Pulmonary artery endothelial cell (primary cell): Measurements from ENCODE around the gene LRRK1. TPM values are rescaled to one million over a fixed set of nuclear protein-coding genes. Genes with fewer than 3 reads are reported as not detected.

ENCODE experiments used
- DNase-seq: peaks from one replicate; pipeline ENCODE4 v3.0.0-alpha.2; 2011; ENCODE audit warnings: low read depth, low spot score
- total RNA-seq: library from RNA; depleted of rRNA; stranded (reverse); fragments of >200 nt; gene quantifications from 2 replicates; pipeline ENCODE4 v1.2.3, GENCODE V29; 2014

LRRK1 gene
- total RNA-seq, 1 donor from 2014 or later, result 6.3 TPM

DNA sequence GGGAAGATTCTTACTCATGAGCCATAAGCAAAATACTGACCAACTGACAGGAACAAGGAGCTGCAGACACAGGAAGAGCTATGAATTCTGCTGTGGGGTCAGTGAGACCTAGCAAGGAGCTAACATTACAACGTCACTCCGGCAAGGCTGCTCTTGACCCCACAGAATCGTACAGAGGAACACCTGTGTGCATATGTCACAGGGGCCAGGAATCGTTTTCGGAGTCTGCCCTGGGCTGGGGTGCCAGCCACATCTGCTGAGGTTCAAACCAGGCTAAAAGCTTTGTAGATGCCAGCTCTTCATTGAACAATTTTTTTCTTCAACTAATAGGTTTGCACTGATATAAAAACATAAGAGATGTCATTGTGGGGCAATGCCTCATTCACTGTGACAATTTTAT is 82.6 kb downstream of the LRRK1 start:
- no peak for DNase-seq

DNA sequence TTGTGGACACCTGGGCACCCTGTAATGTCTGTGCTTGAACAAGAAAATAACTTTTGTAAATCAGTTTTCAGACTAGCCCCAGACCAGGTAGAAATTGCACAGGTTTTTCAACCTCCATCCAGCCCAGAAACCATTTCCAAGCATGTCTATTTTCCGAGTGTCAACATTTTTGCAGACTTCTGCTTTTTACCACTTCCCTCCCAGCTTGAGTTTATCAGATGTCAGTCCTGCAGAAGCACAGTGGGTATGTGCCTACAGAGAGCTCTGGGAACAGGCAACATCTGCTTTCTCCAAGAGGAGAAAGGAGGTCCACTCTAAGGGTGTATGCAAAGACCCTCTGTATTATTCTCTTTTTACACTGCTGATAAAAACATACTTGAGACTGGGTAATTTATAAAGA is 83.9 kb downstream of the LRRK1 start:
- DNase-seq, result no peak

GRCh38 chr15:101003706-101004105 is 84.5 kb downstream of the LRRK1 start:
- DNase-seq, result no peak

GRCh38 chr15:101004500-101004899 is 85.3 kb downstream of the LRRK1 start:
- no peak for DNase-seq

DNA sequence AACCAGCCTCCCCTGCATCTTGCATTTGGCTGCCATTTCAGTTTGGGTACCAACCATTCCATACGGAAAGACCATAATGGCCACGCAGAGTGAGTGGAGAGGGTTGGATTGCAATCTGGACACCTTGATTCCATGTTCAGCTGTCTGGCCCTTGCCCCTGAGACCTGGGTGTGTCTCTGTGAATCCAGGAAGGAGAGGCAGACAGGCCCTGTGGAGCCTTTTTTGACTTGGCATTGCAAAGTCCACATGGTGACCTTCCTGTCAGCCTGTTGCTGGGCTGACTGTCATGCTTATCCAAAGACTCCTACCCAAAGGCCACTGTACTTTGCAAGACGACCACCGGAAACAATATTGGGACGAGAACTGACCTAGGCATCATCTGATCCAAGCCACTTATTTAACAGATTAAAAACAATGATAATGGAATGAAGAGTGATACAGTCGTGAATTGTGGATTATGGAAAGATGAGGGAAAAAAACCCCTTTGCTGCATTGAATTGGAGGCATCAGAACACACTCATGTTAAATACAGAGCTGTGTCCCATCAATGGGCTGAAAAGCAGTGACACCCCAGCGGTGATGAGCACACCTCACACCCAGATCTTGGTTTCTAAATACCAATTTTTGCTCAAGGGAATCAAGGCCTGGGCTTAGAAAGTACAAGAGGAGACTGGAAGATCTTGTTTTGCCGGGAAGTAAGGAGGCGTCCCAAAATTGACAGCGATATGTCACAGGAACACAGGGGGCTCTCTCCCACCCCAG is 86.0 kb downstream of the LRRK1 start:
- no peak for DNase-seq

- DNase-seq, result peak; percentile 40
These were observed 88.0 kb downstream of the LRRK1 start for GRCh38 chr15:101006931-101007691.

GRCh38 chr15:101008158-101009139 is 89.3 kb downstream of the LRRK1 start:
- DNase-seq, result peak; percentile 30

DNA sequence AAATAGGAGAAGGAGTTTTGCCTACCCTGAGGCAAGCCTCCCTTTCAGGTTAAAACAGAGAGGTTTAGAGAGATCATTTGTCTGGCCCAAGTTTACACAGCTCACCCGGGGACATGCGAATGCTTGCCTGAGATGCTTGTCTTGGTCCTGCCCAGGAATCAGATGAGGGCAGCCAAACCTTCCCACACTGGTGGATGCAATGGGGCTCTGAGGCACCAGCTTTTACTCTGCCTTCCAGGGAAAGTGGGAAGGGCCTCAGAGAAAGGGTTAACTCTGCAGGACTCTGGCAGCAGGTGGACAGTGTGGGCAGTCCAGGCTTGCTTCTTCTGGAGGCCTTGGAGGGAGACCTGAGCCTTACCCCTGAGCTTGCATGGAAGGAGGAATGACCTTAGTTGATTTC is 90.0 kb downstream of the LRRK1 start:
- DNase-seq, result no peak

- no peak for DNase-seq
These were observed 91.6 kb downstream of the LRRK1 start for GRCh38 chr15:101010781-101011180.

GRCh38 chr15:101012326-101013200 is 93.4 kb downstream of the LRRK1 start:
- DNase-seq, result no peak

DNA sequence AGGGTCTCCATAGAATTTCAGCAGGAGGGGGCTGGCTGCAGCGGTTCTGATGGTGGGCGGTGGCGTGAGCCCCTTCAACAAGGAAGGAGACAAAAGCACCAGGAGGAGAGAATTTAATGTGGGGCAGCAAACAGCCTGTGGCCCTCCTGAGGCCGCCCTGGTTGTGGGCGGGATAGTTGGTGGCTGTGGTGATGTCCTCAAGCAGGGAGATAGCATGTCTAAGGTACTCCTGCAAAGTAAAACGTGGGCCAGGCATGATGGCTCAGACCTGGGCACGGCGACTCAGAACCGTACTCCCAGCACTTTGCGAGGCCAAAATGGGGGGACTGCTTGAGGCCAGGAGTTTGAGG is 94.0 kb downstream of the LRRK1 start:
- no peak for DNase-seq

DNA sequence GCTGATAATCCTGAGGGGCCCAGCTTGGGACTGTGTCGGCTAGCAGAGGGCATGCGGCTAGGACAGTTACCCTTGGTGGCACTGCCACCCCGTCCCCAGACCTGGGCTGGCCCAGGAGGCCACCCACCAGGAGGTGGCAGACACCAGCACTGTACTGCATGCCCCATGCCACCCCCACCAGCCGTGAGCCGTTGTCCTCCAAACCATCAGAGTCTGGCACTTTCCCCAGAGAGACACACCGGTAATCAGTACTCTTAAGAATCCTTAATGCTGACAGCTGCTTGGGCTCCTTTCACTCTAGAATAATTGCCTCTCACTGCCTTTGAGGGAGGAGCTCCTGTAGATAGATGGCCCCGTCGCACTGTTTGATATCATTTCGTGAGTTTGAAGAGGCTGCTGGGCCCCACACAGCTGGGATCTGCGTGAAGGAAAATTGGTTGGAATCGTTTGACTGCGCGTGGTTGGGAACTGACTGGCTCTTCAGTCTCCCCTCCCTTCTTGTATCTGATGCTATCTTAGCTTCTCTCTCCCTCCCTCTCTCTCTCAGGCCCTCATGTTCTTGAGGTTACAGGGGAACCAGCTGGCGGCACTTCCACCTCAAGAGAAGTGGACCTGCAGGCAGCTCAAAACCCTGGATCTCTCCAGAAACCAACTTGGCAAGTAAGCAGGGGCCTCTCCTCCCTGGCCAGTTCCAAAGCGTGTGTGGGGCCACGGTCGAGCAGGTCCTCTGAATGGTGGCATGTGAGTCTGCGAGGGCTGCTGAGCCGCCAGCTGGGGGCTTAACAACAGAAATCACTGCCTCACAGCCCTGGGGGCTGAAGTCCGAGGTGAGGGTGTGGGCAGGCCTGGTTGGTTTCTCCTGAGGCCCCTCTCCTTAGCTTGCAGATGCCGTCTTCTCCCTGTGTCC is 94.9 kb downstream of the LRRK1 start:
- DNase-seq, result no peak

DNA sequence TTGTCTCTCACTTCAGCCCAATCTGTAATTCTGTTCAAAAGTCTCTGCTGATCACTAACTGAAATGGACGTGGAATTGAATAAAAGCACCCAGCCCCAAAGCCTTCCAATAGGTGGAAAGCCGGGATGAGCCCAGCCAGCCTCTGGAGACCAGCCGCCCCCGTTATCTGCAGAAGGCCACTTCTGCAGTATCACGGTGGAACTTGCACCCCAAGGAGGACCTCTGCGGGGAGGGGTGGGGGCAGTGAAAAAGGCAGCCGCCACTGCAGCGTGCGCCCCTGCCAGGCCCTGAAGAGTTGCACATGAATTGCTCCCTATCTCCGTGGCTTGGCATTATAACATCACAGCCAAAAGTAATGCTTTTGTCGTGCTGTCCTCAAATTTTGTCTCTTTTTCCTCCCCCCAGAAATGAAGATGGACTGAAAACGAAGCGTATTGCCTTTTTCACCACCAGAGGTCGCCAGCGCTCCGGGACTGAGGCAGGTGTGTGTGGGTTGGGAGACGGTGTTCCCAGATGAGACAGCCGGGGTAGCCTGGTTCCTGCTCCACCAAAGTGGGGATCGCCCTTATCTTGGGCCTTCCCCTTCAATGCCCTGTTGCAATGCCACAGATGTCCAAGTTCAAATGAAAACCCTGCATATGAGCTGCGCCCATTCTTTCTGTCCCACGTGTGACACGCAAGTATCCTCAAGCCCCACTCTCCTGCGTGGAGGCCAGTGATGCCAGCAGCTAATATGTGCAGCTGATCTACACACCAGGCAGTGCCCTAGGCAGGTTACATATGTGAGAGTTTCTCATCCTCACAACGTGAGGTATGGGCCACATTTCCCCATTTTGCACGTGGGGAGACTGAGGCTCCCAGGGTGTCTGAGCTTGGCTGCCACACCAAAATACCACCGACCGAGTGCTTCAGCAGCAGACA is 96.0 kb downstream of the LRRK1 start:
- no peak for DNase-seq

- DNase-seq, result no peak
These were observed 97.4 kb downstream of the LRRK1 start for GRCh38 chr15:101016581-101016980.

DNA sequence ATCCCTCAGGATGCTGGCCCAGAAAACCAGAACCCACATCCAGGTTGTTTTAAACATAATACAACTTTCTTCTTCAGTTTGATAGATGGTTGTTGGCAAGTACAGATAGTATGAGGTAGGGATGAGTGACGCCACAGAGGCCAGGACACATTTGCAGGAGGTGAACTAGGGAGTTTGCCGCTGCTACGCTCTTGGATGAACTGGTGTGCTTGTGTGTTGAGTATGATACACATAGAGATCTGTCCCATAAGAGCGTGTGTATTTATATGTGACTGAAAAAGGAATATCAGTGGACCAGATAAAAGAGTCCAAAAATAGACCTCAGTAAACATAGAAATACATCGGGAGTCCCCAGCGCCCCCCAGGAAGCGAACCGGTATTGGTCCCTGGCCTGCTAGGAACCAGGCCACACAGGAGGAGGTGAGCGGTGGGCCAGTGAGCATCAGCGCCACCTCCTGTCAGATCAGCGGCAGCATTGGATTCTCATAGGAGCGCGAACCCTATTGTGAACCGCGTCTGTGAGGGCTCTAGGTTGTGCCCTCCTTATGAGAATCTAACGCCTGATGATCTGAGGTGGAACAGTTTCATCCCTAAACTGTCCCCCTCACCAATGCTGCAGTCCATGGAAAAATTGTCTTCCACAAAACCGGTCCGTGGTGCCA is 98.1 kb downstream of the LRRK1 start:
- DNase-seq, result no peak

- DNase-seq, result no peak
These were observed 98.9 kb downstream of the LRRK1 start for GRCh38 chr15:101018016-101018415.

DNA sequence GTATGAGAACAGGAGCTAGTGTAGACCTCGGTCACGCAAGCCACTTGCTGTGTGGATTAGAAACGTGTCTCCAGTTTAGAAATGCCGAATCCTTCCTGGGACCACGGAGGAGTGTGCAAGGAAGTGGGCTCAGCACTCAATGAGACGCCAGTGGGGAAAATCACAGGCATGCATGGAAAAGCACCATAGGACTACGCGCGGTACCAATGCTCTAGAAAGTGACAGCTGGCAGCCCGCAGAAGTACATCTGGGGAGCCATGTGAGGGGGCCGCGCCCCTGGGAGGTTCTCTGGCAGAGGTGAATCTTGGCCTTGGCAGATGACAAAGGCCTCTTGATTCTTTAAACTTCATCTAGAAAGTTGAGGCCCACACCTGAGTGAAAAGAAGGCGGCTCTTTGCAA is 99.3 kb downstream of the LRRK1 start:
- DNase-seq, result no peak

- DNase-seq, result no peak
These were observed 100.3 kb downstream of the LRRK1 start for GRCh38 chr15:101019366-101019896.
